Fibroblast of lung (primary cell): Measurements from ENCODE around the gene TRAFD1. TPM values are rescaled to one million over a fixed set of nuclear protein-coding genes. Genes with fewer than 3 reads are reported as not detected.

Source experiments
- DNase-seq, 2 donors: peaks; one replicate each; pipeline versions ENCODE4 v3.0.0 to v3.0.0-alpha.2; 2010; ENCODE audit warnings: low read depth in 2 of 2
- H2AFZ ChIP-seq: 2 replicates; pipeline ENCODE4 v1.5.1; 2012; ENCODE audit warnings: low read length, control low read depth, inconsistent platforms
- H3K27ac ChIP-seq: 2 replicates; pipeline ENCODE4 v1.5.1; 2011; ENCODE audit warnings: low read length, control low read depth; ENCODE audit not compliant: insufficient read depth
- H3K27me3 ChIP-seq: 2 replicates; pipeline ENCODE4 v1.5.1; 2011; ENCODE audit warnings: mild to moderate bottlenecking, low read length; ENCODE audit not compliant: control insufficient read depth, insufficient read depth
- H3K36me3 ChIP-seq: 2 replicates; pipeline ENCODE4 v1.5.1; 2011; ENCODE audit warnings: low read length; ENCODE audit not compliant: control insufficient read depth, insufficient read depth
- H3K4me1 ChIP-seq: 2 replicates; pipeline ENCODE4 v1.5.1; 2011; ENCODE audit warnings: low read length; ENCODE audit not compliant: control insufficient read depth, insufficient read depth; ENCODE audit errors: extremely low read depth
- H3K4me2 ChIP-seq: 2 replicates; pipeline ENCODE4 v1.5.1; 2011; ENCODE audit warnings: low read length, control low read depth; ENCODE audit not compliant: insufficient read depth; ENCODE audit errors: extremely low read depth
- H3K4me3 ChIP-seq, 4 experiments: fragments of 200-600 bp in 1 of 4; sonication (generic) in 1 of 4; replicated peaks in 1 of 4; 2 replicates each; pipeline ENCODE4 v1.5.1; 2011 to 2016; ENCODE audit warnings: low read length in 4 of 4, low read depth in 3 of 4, mild to moderate bottlenecking in 3 of 4, control low read depth in 2 of 4, inconsistent platforms in 1 of 4, mixed read lengths in 1 of 4; ENCODE audit not compliant: insufficient read depth in 1 of 4; ENCODE audit errors: control extremely low read depth in 1 of 4
- H3K79me2 ChIP-seq: 2 replicates; pipeline ENCODE4 v1.5.1; 2012; ENCODE audit warnings: mild to moderate bottlenecking, low read length, inconsistent platforms; ENCODE audit not compliant: control insufficient read depth, insufficient read depth
- H3K9ac ChIP-seq: 2 replicates; pipeline ENCODE4 v1.5.1; 2011; ENCODE audit warnings: mild to moderate bottlenecking, low read length, control low read depth; ENCODE audit not compliant: insufficient read depth
- H3K9me3 ChIP-seq: 2 replicates; pipeline ENCODE4 v1.5.1; 2012; ENCODE audit warnings: low read depth, low read length; ENCODE audit not compliant: control insufficient read depth, insufficient read depth
- H4K20me1 ChIP-seq: 2 replicates; pipeline ENCODE4 v1.5.1; 2011; ENCODE audit warnings: low read length; ENCODE audit not compliant: control insufficient read depth, insufficient read depth; ENCODE audit errors: extremely low read depth
- CTCF ChIP-seq, 2 donors: IDR thresholded peaks in 1 of 2; conservative IDR thresholded peaks in 1 of 2; 1 replicate in 1 of 2; 2 replicates in 1 of 2; pipeline ENCODE4 v1.5.1; 2011 to 2012; ENCODE audit warnings: low read length in 2 of 2, control low read depth in 1 of 2, inconsistent platforms in 1 of 2, low read depth in 1 of 2, mild to moderate bottlenecking in 1 of 2
- EZH2 ChIP-seq: IDR thresholded peaks from 2 replicates; pipeline ENCODE4 v1.5.1; 2012; ENCODE audit warnings: low read length, control low read depth, mild to moderate bottlenecking; ENCODE audit errors: missing control alignments
- polyA plus RNA-seq, 2 donors: library from polyadenylated mRNA; depleted of rRNA in 1 of 2; stranded (reverse) in 1 of 2; unstranded in 1 of 2; fragments of >200 nt; gene quantifications; 2 replicates each; pipeline ENCODE4 v1.2.1, GENCODE V29; 2011 to 2012; ENCODE audit warnings: missing spikeins in 1 of 2
- total RNA-seq: library from RNA; depleted of rRNA; stranded (reverse); fragments of >200 nt; gene quantifications from 2 replicates; pipeline ENCODE4 v1.2.1, GENCODE V29; 2014

TRAFD1 gene
- total and polyA plus RNA-seq, 2 donors (not counting 1 experiment from before 2014, with no cell fraction given) = 42.5 to 83.4 TPM

- Histone ChIP-seq H3K9ac (no peak overlapping the region), H3K27me3 (no peaks in the 10 kb centered on the region), H3K4me3 (no peak overlapping the region), H3K4me1 (peaks cover 10% of the 10 kb centered on the region), H3K9me3 (no peaks in the 10 kb centered on the region), H3K27ac (no peak overlapping the region), H2AFZ (no peak overlapping the region), H3K36me3 (peaks cover 1% of the 10 kb centered on the region), H4K20me1 (peaks cover 4% of the 10 kb centered on the region), H3K79me2 (peaks cover 85% of the 10 kb centered on the region), H3K4me2 (no peak overlapping the region)
- no peak for DNase-seq
- TF ChIP-seq CTCF (conservative IDR thresholded peaks at IDR 0.05 in 1 of 2, IDR thresholded peaks at IDR 0.05 in 1 of 2; ENCODE audit: low read depth in 1 of 2, low read length in 2 of 2) = no peak
- no peak for TF ChIP-seq EZH2
These were observed 21.4 kb upstream of the TRAFD1 start for GRCh38 chr12:112103758-112104503.

GRCh38 chr12:112105891-112106290 is 19.5 kb upstream of the TRAFD1 start:
- TF ChIP-seq EZH2 = no peak
- no peak for TF ChIP-seq CTCF (conservative IDR thresholded peaks at IDR 0.05 in 1 of 2, IDR thresholded peaks at IDR 0.05 in 1 of 2; ENCODE audit: low read depth in 1 of 2, low read length in 2 of 2)
- Histone ChIP-seq H3K27me3 (no peaks in the 10 kb centered on the region), H3K4me3 (no peak overlapping the region), H3K79me2 (peaks cover 74% of the 10 kb centered on the region), H4K20me1 (peaks cover 4% of the 10 kb centered on the region), H3K4me2 (peak overlapping the region; percentile 37), H2AFZ (no peak overlapping the region), H3K36me3 (peaks cover 1% of the 10 kb centered on the region), H3K9me3 (no peaks in the 10 kb centered on the region), H3K27ac (no peak overlapping the region), H3K9ac (no peak overlapping the region), H3K4me1 (peaks cover 10% of the 10 kb centered on the region)
- no peak for DNase-seq

GRCh38 chr12:112107306-112108201 is 17.8 kb upstream of the TRAFD1 start:
- peak in 1 of 2 donors; percentile 33 for DNase-seq
- Histone ChIP-seq H4K20me1 (peaks cover 4% of the 10 kb centered on the region), H3K4me3 (peak overlapping the region; percentile 90 to 97 (median 94)), H2AFZ (no peak overlapping the region), H3K27ac (peak overlapping the region; percentile 97), H3K9ac (peak overlapping the region; percentile 85), H3K9me3 (no peaks in the 10 kb centered on the region), H3K27me3 (no peaks in the 10 kb centered on the region), H3K79me2 (peaks cover 61% of the 10 kb centered on the region), H3K4me1 (peaks cover 10% of the 10 kb centered on the region), H3K4me2 (peak overlapping the region; percentile 73), H3K36me3 (no peaks in the 10 kb centered on the region)
- TF ChIP-seq EZH2 (no peak), CTCF (conservative IDR thresholded peaks at IDR 0.05 in 1 of 2, IDR thresholded peaks at IDR 0.05 in 1 of 2; ENCODE audit: low read depth in 1 of 2, low read length in 2 of 2) (no peak)
